GM12801 (cell line): ENCODE data around the gene CLCN3.

Source experiments
- TF ChIP-seq, protein P1 (sequence below): IDR thresholded peaks from one replicate; pipeline ENCODE4 v1.5.1; 2011; ENCODE audit warnings: control low read depth; ENCODE audit not compliant: insufficient read length; ENCODE audit errors: extremely low read depth

The CLCN3 gene

DNA sequence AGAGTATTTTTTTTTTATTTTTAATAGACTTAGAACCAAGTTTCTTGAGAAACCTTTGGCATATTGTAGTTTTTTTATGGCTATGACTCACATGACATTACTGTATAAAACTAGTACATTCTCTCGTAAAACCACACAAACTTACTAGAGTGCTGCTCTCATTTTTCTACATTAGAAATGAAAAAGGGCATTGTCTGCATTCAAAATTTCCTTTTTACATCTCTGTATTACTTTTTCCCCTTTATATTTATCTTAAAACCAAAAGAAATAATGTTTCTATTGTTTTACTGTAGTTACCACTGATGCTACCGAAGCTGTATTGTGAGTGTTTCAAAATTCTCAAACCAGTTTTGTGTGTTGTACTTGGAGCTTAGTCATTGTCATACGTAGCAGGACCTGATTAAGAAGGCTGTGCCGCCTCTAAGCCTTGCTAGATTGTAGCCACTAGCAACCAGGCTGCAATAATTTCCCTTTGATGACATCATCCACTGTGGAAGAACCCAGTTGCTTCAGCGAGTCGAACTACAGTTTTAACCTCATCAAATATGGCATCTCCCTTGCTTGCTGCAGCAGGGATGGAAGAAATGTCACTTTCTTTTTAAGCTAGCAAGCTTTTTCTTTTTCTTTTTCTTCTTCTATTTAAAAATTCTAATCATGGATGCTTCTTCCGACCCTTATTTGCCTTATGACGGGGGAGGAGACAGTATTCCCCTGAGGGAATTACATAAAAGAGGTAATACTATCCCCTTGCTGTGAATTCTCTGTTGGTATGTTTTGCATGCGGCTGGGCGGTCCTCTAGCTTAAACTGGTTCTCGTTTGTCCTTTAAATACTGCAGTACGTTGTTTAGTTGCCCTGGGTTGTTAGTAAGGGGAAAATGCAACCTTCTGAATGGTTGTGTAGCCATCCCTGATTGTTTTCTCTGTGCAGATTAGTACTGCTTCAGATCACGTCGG, 39.6 kb downstream of the CLCN3 start:
- TF ChIP-seq, protein P1, sequence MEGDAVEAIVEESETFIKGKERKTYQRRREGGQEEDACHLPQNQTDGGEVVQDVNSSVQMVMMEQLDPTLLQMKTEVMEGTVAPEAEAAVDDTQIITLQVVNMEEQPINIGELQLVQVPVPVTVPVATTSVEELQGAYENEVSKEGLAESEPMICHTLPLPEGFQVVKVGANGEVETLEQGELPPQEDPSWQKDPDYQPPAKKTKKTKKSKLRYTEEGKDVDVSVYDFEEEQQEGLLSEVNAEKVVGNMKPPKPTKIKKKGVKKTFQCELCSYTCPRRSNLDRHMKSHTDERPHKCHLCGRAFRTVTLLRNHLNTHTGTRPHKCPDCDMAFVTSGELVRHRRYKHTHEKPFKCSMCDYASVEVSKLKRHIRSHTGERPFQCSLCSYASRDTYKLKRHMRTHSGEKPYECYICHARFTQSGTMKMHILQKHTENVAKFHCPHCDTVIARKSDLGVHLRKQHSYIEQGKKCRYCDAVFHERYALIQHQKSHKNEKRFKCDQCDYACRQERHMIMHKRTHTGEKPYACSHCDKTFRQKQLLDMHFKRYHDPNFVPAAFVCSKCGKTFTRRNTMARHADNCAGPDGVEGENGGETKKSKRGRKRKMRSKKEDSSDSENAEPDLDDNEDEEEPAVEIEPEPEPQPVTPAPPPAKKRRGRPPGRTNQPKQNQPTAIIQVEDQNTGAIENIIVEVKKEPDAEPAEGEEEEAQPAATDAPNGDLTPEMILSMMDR, result no peak

DNA sequence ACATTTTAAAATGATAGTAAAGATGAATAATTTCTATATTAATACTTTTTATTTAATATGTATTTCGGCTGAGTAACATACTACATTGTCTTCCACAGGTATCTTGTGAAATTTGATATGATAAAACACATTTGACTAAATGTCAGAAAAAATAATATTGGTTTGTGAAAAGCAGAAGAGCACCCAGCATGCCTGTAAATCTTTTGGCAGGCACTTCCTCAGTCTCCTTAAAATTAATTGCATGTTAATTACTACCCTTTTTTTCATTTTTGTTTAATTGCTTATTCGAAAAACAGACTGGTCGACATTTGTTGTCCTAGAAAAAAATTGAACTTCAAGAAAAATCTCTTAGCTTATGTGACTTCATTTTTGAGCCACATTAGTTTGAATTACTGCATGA, 40.6 kb downstream of the CLCN3 start:
- TF ChIP-seq, protein P1, result no peak

DNA sequence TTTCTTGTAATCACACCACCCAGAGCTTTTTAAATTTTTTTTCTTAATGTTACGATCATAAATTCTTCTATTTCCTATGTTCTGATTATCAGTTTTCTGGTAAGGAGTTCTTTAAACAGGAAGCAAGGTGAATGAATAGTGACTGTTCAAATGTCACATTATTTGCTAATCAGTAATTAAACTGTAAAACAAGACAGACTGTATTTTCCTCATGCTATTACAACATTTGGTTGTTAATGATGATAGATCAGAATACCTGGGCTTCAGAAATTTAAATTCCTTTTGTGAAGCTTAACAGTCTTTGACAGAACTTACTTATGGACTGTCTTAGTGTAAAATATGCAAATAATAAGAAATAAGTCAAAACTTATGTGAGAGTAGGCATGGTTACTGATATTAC, 41.4 kb downstream of the CLCN3 start:
- TF ChIP-seq, protein P1, result no peak

DNA sequence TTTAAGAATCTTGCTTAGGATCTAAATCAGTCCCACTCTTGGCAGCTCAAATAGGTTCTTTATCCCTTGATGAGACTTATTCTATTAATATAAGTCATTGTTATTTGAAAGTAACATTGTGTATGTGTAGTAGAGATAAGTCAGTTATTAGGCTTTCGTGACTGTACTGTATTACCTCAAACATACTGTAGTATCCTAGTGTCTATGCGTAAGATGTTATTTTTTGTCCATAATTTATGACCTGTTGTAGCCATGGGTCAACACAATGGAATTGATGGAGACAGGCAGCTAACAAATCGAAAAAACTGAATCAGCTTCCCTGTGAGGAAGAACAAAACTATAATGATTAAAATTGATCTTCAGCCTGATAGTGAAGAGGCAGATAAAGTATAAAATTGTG, 41.8 kb downstream of the CLCN3 start:
- TF ChIP-seq, protein P1, result no peak

DNA sequence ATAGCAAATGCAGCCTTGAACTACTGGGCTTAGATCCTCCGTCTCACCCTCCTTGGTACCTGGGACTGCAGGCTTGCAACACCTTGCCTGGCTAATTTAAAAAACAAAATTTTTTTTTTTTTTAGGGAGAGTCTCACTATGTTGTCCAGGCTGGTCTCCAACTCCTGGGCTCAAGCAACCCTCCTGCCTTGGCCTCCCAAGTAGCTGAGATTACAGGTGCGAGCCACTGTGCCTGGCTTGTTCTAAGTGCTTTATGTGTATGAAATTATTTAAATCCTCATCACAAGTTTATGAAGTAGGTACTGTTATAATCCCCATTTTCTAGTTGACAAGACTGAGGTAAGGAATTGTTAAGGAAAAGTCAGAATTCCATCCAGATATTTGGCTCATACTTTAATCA, 43.0 kb downstream of the CLCN3 start:
- TF ChIP-seq, protein P1, result no peak

DNA sequence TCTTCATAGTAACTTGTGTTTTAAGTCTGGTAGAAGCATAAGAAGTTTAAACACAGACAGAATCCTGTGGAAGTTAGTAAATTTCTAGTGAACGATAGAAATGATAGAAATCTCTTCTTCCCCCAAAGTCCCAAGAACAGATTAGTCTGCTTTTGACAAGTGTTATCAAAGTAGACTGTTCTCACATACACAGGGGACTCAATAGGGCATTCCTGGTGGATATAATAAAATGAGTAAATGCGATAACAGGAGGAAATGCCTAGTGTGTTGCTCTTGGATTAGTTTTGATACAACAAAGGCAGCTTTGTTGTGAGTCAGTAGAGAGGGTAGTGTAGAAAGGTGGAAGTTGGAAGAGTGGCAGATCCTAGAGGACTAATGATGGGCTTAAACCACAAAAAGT, 43.5 kb downstream of the CLCN3 start:
- TF ChIP-seq, protein P1, result no peak

DNA sequence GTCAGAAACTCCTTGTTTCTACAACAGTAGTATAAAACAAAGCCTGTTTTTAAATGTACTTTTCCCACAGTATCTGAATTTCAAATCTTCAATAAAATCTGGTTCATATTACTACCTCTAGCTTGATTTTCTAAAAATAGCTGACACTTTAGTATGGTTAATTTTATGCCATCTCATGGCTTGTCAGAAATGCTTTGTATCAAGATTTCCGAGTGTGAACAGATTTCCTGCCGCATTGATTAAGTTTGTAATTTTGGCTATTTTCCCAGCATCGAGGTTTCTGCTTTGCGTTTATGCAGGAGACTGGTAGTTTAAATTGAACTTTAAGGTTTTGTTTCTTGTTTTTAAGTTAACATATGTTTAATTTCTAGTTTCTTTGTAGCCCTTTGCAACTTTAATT, 44.2 kb downstream of the CLCN3 start:
- TF ChIP-seq, protein P1, result no peak
